ENCODE measurements around the gene CABLES1. TPM values are rescaled to one million over a fixed set of nuclear protein-coding genes. Genes with fewer than 3 reads are reported as not detected.

The CABLES1 gene
- total and polyA plus RNA-seq, 12 donors = 2.1 to 11.9 (median 5.3) TPM

DNA sequence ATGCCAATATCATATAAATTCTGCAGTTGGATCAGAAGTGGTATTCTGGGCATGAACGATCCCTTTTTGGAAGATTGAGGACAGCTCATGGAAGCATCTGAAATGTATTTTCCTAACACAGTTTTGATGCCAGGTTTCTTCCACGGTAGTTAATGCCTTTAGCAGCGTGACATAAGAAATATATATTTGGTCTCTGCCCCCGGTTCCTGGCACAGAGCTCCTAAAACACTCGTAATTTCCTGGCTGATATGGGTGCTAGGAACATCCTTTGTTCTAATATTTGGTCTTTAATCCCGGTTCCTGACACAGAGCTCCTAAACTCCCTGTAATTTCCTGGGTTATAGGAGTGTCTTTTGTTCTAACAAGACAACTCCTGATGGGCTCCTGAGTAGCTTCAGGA, 8.2 kb upstream of the CABLES1 start:
- H3K27ac ChIP-seq = no peak overlapping the region
- intact Hi-C loops (cut with DNase I) = loop anchor here in 1 of 2 donors (5.0 kb wide), 1 partner anchor 255 kb away; no protein-coding TSS in a partner anchor

DNA sequence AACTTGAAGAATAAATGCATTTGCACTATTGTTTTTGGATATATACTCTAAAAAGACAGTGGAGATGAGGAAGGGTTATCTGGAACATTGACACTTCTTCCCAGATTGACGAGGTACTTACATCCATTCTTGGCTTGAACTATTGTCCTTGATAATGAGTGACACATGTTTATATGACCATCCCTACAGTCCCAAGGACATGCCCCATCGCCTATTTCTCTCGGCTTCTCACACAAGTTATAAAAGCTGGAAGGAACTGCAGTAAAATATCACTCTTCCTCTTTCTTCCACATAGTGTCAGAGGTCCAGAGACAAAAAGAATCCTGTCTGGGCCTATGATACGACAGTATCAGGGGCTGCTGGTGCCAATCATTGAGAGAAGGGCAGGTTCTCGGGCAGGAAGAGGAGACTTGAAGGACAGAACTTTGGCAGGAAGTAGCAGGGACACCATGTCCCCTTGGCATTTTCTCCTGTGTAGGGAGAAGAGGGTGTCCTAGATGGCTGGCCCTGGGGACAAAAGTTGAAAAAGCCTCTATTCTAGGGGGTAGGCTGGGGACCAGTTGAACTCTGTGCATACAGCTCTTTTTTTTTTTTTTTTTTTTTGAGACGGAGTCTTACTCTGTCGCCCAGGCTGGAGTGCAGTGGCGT, 5.8 kb upstream of the CABLES1 start:
- 46 to 56% (median 50%) methylated on average over 7 to 8 of the region's 8 CpGs for WGBS, 4 donors
- intact Hi-C loops (cut with DNase I) = loop anchor here (2.0 to 5.0 kb wide), 2 partner anchors 251 to 253 kb away; no protein-coding TSS in a partner anchor
- H3K9me3 ChIP-seq (replicated peaks in 1 of 3) = no peaks in the 10 kb centered on the region

More for the DNA sequence above, 8.2 kb upstream of the CABLES1 start:
- no peak for DNase-seq
- H3K4me1 ChIP-seq (replicated peaks in 1 of 2) = peaks cover 0 to 16% of the 10 kb centered on the region in 2 donors
- H3K4me3 ChIP-seq = no peak overlapping the region
- H3K9me3 ChIP-seq (replicated peaks in 1 of 3) = no peaks in the 10 kb centered on the region
- no peaks in the 10 kb centered on the region for H3K36me3 ChIP-seq (replicated peaks in 1 of 2)
- H3K27me3 ChIP-seq = no peaks in the 10 kb centered on the region
- whole genome bisulfite sequencing, 4 donors = 63 to 77% (median 70%) methylated on average over 6 of the region's 6 CpGs
- no peak for TF ChIP-seq POLR2A (IDR thresholded peaks at IDR 0.05)
- TF ChIP-seq, protein P1, sequence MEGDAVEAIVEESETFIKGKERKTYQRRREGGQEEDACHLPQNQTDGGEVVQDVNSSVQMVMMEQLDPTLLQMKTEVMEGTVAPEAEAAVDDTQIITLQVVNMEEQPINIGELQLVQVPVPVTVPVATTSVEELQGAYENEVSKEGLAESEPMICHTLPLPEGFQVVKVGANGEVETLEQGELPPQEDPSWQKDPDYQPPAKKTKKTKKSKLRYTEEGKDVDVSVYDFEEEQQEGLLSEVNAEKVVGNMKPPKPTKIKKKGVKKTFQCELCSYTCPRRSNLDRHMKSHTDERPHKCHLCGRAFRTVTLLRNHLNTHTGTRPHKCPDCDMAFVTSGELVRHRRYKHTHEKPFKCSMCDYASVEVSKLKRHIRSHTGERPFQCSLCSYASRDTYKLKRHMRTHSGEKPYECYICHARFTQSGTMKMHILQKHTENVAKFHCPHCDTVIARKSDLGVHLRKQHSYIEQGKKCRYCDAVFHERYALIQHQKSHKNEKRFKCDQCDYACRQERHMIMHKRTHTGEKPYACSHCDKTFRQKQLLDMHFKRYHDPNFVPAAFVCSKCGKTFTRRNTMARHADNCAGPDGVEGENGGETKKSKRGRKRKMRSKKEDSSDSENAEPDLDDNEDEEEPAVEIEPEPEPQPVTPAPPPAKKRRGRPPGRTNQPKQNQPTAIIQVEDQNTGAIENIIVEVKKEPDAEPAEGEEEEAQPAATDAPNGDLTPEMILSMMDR (IDR thresholded peaks at IDR 0.05) = no peak

DNA sequence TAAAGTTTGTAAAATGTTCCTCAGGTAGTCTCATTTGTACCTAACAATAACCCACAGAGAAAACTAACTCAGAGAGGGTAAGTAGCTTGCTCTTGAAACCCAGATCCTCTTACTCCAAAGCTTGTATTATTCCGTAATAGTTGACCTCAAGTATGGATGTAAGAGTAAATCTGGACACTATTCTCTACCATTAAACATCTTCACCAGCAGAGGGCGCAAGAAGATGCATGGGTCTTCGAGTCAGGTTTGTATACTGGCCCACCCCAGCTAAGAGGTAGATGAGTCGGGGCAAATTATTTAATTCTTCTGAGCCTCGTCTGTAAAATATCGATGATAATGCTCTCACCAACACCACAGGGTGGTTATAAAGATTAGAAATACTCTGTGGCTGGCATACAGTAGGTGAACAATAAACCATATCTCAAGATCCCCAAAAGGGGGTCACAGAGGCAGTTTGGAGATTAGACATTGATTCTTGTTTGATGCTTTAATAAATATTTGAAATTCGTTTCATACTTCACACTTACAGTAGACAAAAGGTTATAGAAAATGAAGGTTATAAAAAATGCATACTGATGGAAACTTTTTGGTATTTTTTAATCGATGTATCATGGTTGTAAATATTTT, 3.5 kb upstream of the CABLES1 start:
- DNase-seq = peak; percentile 45 to 82 (median 70)
- WGBS, 4 donors = 19 to 25% (median 23%) methylated on average over 7 to 8 of the region's 8 CpGs
- Histone ChIP-seq H3K4me1 (replicated peaks in 1 of 2) (peaks cover 0 to 30% of the 10 kb centered on the region in 2 donors), H3K27ac (no peak overlapping the region), H3K4me3 (no peak overlapping the region), H3K27me3 (no peaks in the 10 kb centered on the region), H3K36me3 (replicated peaks in 1 of 2) (no peaks in the 10 kb centered on the region), H3K9me3 (replicated peaks in 1 of 3) (no peaks in the 10 kb centered on the region)
- intact Hi-C loops (cut with DNase I) = loop anchor here in 1 of 2 donors (2.0 kb wide), 1 partner anchor 249 kb away; no protein-coding TSS in a partner anchor
- no peak for TF ChIP-seq POLR2A (IDR thresholded peaks at IDR 0.05)
- TF ChIP-seq, protein P1 (IDR thresholded peaks at IDR 0.05) = peak; percentile 74 to 89 (median 82)

More for the DNA sequence above, 5.8 kb upstream of the CABLES1 start:
- peaks cover 0 to 23% of the 10 kb centered on the region in 2 donors for H3K4me1 ChIP-seq (replicated peaks in 1 of 2)
- no peak overlapping the region for H3K4me3 ChIP-seq
- H3K36me3 ChIP-seq (replicated peaks in 1 of 2) = no peaks in the 10 kb centered on the region
- H3K27me3 ChIP-seq = no peaks in the 10 kb centered on the region
- no peak for DNase-seq
- no peak overlapping the region for H3K27ac ChIP-seq
- TF ChIP-seq, protein P1 (IDR thresholded peaks at IDR 0.05) = no peak
- no peak for TF ChIP-seq POLR2A (IDR thresholded peaks at IDR 0.05)

All from adrenal gland (tissue), 12 donors.